H1 (cell line): ENCODE measurements around the gene RNASE4. TPM values are rescaled to one million over a fixed set of nuclear protein-coding genes. Genes with fewer than 3 reads are reported as not detected.

Source experiments
- CTCF ChIA-PET: fragments of 300-600 bp; sonication (Branson Sonifier 250); formaldehyde crosslinking; loops from one replicate; lab custom pipeline; 2021; ENCODE audit not compliant: partially characterized antibody; lab: Charles Lee
- POLR2A ChIA-PET: fragments of 300-600 bp; sonication (Branson Sonifier 250); formaldehyde crosslinking; loops from one replicate; lab custom pipeline; 2021; ENCODE audit warnings: inconsistent platforms; ENCODE audit not compliant: partially characterized antibody; lab: Charles Lee
- DNase-seq, 2 experiments: peaks; one replicate each; pipeline versions ENCODE4 v3.0.0 to v3.0.0-alpha.2; 2010 to 2022; ENCODE audit warnings: low spot score in 2 of 2, low read depth in 1 of 2, mixed read lengths in 1 of 2
- FAIRE-seq: peaks from 2 replicates; lab custom pipeline; 2011; peaks lifted over from hg19 to GRCh38; lab: Jason Lieb, UNC
- H2AFZ ChIP-seq: 2 replicates; pipeline ENCODE4 v1.8.1; 2012; ENCODE audit warnings: low read length, inconsistent platforms
- H2AK5ac ChIP-seq: 2 replicates; pipeline ENCODE4 v1.6.1; 2013; ENCODE audit warnings: low read depth, low read length
- H2BK120ac ChIP-seq: replicated peaks from 2 replicates; pipeline ENCODE3; 2013; ENCODE audit warnings: low read depth, low read length, inconsistent platforms
- H2BK12ac ChIP-seq: 2 replicates; pipeline ENCODE4 v1.6.1; 2013; ENCODE audit warnings: low read depth, low read length
- H2BK15ac ChIP-seq: 2 replicates; pipeline ENCODE4 v1.6.1; 2013; ENCODE audit warnings: low read length
- H2BK20ac ChIP-seq: 2 replicates; pipeline ENCODE4 v1.6.1; 2013; ENCODE audit warnings: low read length
- H2BK5ac ChIP-seq: 2 replicates; pipeline ENCODE4 v1.6.1; 2013; ENCODE audit warnings: low read depth, low read length
- H3K14ac ChIP-seq: 2 replicates; pipeline ENCODE4 v1.6.1; 2013; ENCODE audit warnings: inconsistent platforms; ENCODE audit not compliant: insufficient read length
- H3K18ac ChIP-seq: 2 replicates; pipeline ENCODE4 v1.6.1; 2013; ENCODE audit warnings: low read length; ENCODE audit errors: extremely low read depth
- H3K23ac ChIP-seq: 2 replicates; pipeline ENCODE4 v1.6.1; 2013; ENCODE audit warnings: inconsistent platforms; ENCODE audit not compliant: insufficient read length
- H3K23me2 ChIP-seq: 2 replicates; pipeline ENCODE4 v1.6.1; 2013; ENCODE audit warnings: low read depth, low read length
- H3K27ac ChIP-seq: 2 replicates; pipeline ENCODE4 v1.6.1; 2011; ENCODE audit warnings: low read depth, low read length, inconsistent platforms
- H3K27me3 ChIP-seq, 4 experiments: replicated peaks in 1 of 4; 1 replicate in 1 of 4; 2 replicates in 3 of 4; pipeline versions ENCODE4 v1.6.1 to v1.8.1; 2011 to 2013; ENCODE audit warnings: low read length in 3 of 4, mild to moderate bottlenecking in 3 of 4, inconsistent platforms in 2 of 4, mixed read lengths in 2 of 4, moderate library complexity in 1 of 4; ENCODE audit not compliant: control insufficient read depth in 3 of 4, insufficient read depth in 3 of 4; ENCODE audit errors: extremely low read depth in 1 of 4
- H3K36me3 ChIP-seq, 4 experiments: 2 replicates each; pipeline versions ENCODE4 v1.6.1 to v1.8.1; 2011 to 2013; ENCODE audit warnings: mild to moderate bottlenecking in 4 of 4, low read length in 3 of 4, moderate library complexity in 2 of 4, control low read depth in 1 of 4, inconsistent platforms in 1 of 4; ENCODE audit not compliant: insufficient read depth in 4 of 4, control insufficient read depth in 2 of 4
- H3K4ac ChIP-seq: replicated peaks from 2 replicates; pipeline ENCODE3; 2013; ENCODE audit warnings: low read length, low read depth, mixed read lengths, inconsistent platforms; ENCODE audit not compliant: insufficient read length
- H3K4me1 ChIP-seq, 4 experiments: replicated peaks in 1 of 4; 1 replicate in 1 of 4; 2 replicates in 3 of 4; pipeline versions ENCODE4 v1.6.1 to v1.8.1; 2011 to 2013; ENCODE audit warnings: low read length in 3 of 4, inconsistent platforms in 2 of 4, mixed read lengths in 1 of 4; ENCODE audit not compliant: insufficient read depth in 4 of 4, control insufficient read depth in 3 of 4
- H3K4me2 ChIP-seq, 2 experiments: 2 replicates each; pipeline versions ENCODE4 v1.6.1 to v1.8.1; 2011 to 2013; ENCODE audit warnings: low read depth in 2 of 2, low read length in 2 of 2, control low read depth in 1 of 2, inconsistent platforms in 1 of 2, mild to moderate bottlenecking in 1 of 2; ENCODE audit not compliant: insufficient read depth in 1 of 2
- H3K4me3 ChIP-seq, 4 experiments: fragments of 200-600, 300-600 bp in 1 of 4; sonication (generic), shearing (Covaris generic), sonication (Bioruptor Twin) in 1 of 4; 2 replicates each; pipeline versions ENCODE4 v1.5.1 to v1.8.1; 2011 to 2016; ENCODE audit warnings: low read length in 4 of 4, low read depth in 3 of 4, control low read depth in 2 of 4, inconsistent platforms in 2 of 4, mild to moderate bottlenecking in 2 of 4, mixed read lengths in 1 of 4, moderate library complexity in 1 of 4; ENCODE audit not compliant: insufficient read depth in 2 of 4; ENCODE audit errors: extremely low read depth in 1 of 4
- H3K56ac ChIP-seq: replicated peaks from 2 replicates; pipeline ENCODE3; 2013; ENCODE audit warnings: low read depth, mild to moderate bottlenecking, mixed read lengths, low read length, inconsistent platforms; ENCODE audit not compliant: insufficient read length
- H3K79me1 ChIP-seq: 2 replicates; pipeline ENCODE4 v1.6.1; 2013; ENCODE audit warnings: low read depth, low read length, control low read depth
- H3K79me2 ChIP-seq, 2 experiments: 2 replicates each; pipeline versions ENCODE4 v1.6.1 to v1.8.1; 2012 to 2013; ENCODE audit warnings: low read length in 2 of 2, mild to moderate bottlenecking in 2 of 2, inconsistent platforms in 1 of 2; ENCODE audit not compliant: insufficient read depth in 2 of 2, control insufficient read depth in 1 of 2
- H3K9ac ChIP-seq, 4 experiments: replicated peaks in 1 of 4; 1 replicate in 1 of 4; 2 replicates in 3 of 4; pipeline versions ENCODE4 v1.6.1 to v1.8.1; 2011 to 2013; ENCODE audit warnings: low read depth in 3 of 4, low read length in 3 of 4, control low read depth in 2 of 4, mild to moderate bottlenecking in 2 of 4, moderate library complexity in 2 of 4, inconsistent platforms in 1 of 4; ENCODE audit errors: extremely low read depth in 1 of 4
- H3K9me3 ChIP-seq, 2 experiments: 2 replicates each; pipeline versions ENCODE4 v1.6.1 to v1.8.1; 2012 to 2013; ENCODE audit warnings: mild to moderate bottlenecking in 2 of 2, moderate library complexity in 2 of 2, control low read depth in 1 of 2, inconsistent platforms in 1 of 2, low read depth in 1 of 2, low read length in 1 of 2, mixed read lengths in 1 of 2; ENCODE audit not compliant: insufficient read depth in 2 of 2
- H4K20me1 ChIP-seq, 2 experiments: replicated peaks in 1 of 2; 2 replicates each; pipeline versions ENCODE3 to v1.8.1; 2011 to 2013; ENCODE audit warnings: inconsistent platforms in 2 of 2, low read length in 2 of 2, mild to moderate bottlenecking in 1 of 2; ENCODE audit not compliant: insufficient read depth in 2 of 2, control insufficient read depth in 1 of 2
- H4K5ac ChIP-seq: 2 replicates; pipeline ENCODE4 v1.6.1; 2013; ENCODE audit warnings: low read length, low read depth, mixed read lengths, inconsistent platforms; ENCODE audit not compliant: insufficient read length
- H4K8ac ChIP-seq: 2 replicates; pipeline ENCODE4 v1.8.0; 2013; ENCODE audit warnings: mild to moderate bottlenecking, moderate library complexity, low read length, inconsistent platforms; ENCODE audit not compliant: insufficient read depth; ENCODE audit errors: extremely low read depth
- H4K91ac ChIP-seq: replicated peaks from 2 replicates; pipeline ENCODE3; 2013; ENCODE audit warnings: low read length, mixed read lengths, inconsistent platforms; ENCODE audit not compliant: insufficient read length
- CTBP2 ChIP-seq: IDR thresholded peaks from 2 replicates; pipeline ENCODE4 v1.7.0; 2011; ENCODE audit warnings: borderline replicate concordance, mild to moderate bottlenecking, moderate library complexity, mixed read lengths, low read length; ENCODE audit not compliant: insufficient read depth, insufficient read length
- EZH2 ChIP-seq: fragments of 200-600 bp; sonication (generic); IDR thresholded peaks from 2 replicates; pipeline ENCODE4 v1.7.1; 2012; ENCODE audit warnings: low read depth, mild to moderate bottlenecking, moderate library complexity, low read length, inconsistent platforms; ENCODE audit not compliant: severe bottlenecking
- JUN ChIP-seq: IDR thresholded peaks from 2 replicates; pipeline ENCODE4 v1.6.1; 2011; ENCODE audit warnings: low read depth, mild to moderate bottlenecking, improper control_type of control experiment, low read length
- KDM4A ChIP-seq: IDR thresholded peaks from one replicate; pipeline ENCODE4 v1.7.1; 2012; ENCODE audit warnings: low read depth, mild to moderate bottlenecking, moderate library complexity, low read length, inconsistent platforms; ENCODE audit not compliant: severe bottlenecking
- MAFK ChIP-seq: IDR thresholded peaks from 2 replicates; pipeline ENCODE4 v1.6.1; 2012; ENCODE audit warnings: low read depth, mild to moderate bottlenecking, improper control_type of control experiment, low read length
- NANOG ChIP-seq: IDR thresholded peaks from 2 replicates; pipeline ENCODE4 v1.6.1; 2011; ENCODE audit warnings: low read length, low read depth, mild to moderate bottlenecking, inconsistent platforms; ENCODE audit not compliant: insufficient read depth, poor library complexity, severe bottlenecking
- NRF1 ChIP-seq: IDR thresholded peaks from 2 replicates; pipeline ENCODE4 v1.6.1; 2011; ENCODE audit warnings: mild to moderate bottlenecking, low read depth, low read length, improper control_type of control experiment
- PHF8 ChIP-seq: fragments of 200-600 bp; sonication (generic); conservative IDR thresholded peaks from 2 replicates; pipeline ENCODE4 v1.7.1; 2012; ENCODE audit warnings: low read depth, mild to moderate bottlenecking, inconsistent platforms, low read length, moderate library complexity
- POLR2A ChIP-seq, 2 experiments: IDR thresholded peaks; 1 replicate in 1 of 2; 2 replicates in 1 of 2; pipeline ENCODE4 v1.6.1; 2011; ENCODE audit warnings: low read depth in 2 of 2, low read length in 2 of 2, mild to moderate bottlenecking in 2 of 2; ENCODE audit errors: control extremely low read depth in 1 of 2
- RAD21 ChIP-seq, 2 experiments: IDR thresholded peaks in 1 of 2; conservative IDR thresholded peaks in 1 of 2; 2 replicates each; pipeline ENCODE4 v1.6.1; 2011; ENCODE audit warnings: low read depth in 2 of 2, low read length in 2 of 2, improper control_type of control experiment in 1 of 2, inconsistent platforms in 1 of 2, mild to moderate bottlenecking in 1 of 2, moderate library complexity in 1 of 2
- TEAD4 ChIP-seq: IDR thresholded peaks from 2 replicates; pipeline ENCODE4 v1.6.1; 2012; ENCODE audit warnings: low read depth, low read length, inconsistent platforms, mixed read lengths
- WGBS, 2 experiments: shearing (Covaris generic) in 1 of 2; methylation state at CpG; one replicate each; pipeline versions ENCODE4 v1.1.6 to v1.1.7; 2013 to 2015; ENCODE audit warnings: low lambda C conversion rate in 2 of 2, mixed read lengths in 2 of 2, inconsistent platforms in 1 of 2, low coverage in 1 of 2, missing lambda C conversion rate in 1 of 2; ENCODE audit not compliant: insufficient replicate concordance in 2 of 2, insufficient coverage in 1 of 2, insufficient read length in 1 of 2; ENCODE audit errors: extremely low coverage in 1 of 2, missing lambda C conversion rate in 1 of 2; 5-methylcytosine and 5-hydroxymethylcytosine counted together
- polyA plus RNA-seq, 7 experiments: library from polyadenylated mRNA; depleted of rRNA in 3 of 7; stranded (reverse) in 5 of 7; unstranded in 2 of 7; fragments of >200 nt in 5 of 7; fragments of 200-250 nt in 2 of 7; gene quantifications; 1 replicate in 5 of 7; 2 replicates in 1 of 7; 4 replicates in 1 of 7; pipeline versions ENCODE4 v1.2.1 to v1.2.3, GENCODE V29; 2011 to 2013; ENCODE audit warnings: missing spikeins in 2 of 7, mixed read lengths in 2 of 7
- total RNA-seq: library from RNA; stranded (reverse); fragmentation: NEBNext Ultra II Directional; extraction: Animal tissue kit (Norgen Biotek cat#: 25700); gene quantifications from 2 replicates; pipeline ENCODE4 v1.2.1, GENCODE V29; 2021

RNASE4 gene
- total and polyA plus RNA-seq, 2 of the 8 experiments (the other 6 are each of a cell fraction or from before 2014, with no cell fraction given): 0.61 to 3.5 TPM

GRCh38 chr14:20684662-20685456 is 499 bp downstream of the RNASE4 start:
- Histone ChIP-seq H3K27me3 (no peaks in the 10 kb centered on the region), H3K14ac (no peak overlapping the region), H2BK15ac (no peak overlapping the region; the same call in 1 of the 2 replicates), H3K18ac (no peak overlapping the region), H2BK120ac (no peak overlapping the region), H4K20me1 (no peaks in the 10 kb centered on the region), H3K4me3 (peak overlapping the region; percentile 67 to 99 (median 98)), H3K9ac (peak overlapping the region; percentile 14 to 79 (median 43)), H2BK5ac (peak overlapping the region; percentile 67; the same call in 1 of the 2 replicates), H2AK5ac (no peak overlapping the region), H3K79me1 (no peaks in the 10 kb centered on the region), H3K23me2 (peaks cover 27% of the 10 kb centered on the region), H2AFZ (peak overlapping the region; percentile 97), H2BK20ac (no peak overlapping the region), H3K4ac (no peak overlapping the region), H3K23ac (no peak overlapping the region), H2BK12ac (peak overlapping the region; percentile 1; the same call in 1 of the 2 replicates), H4K8ac (no peak overlapping the region), H4K5ac (no peak overlapping the region), H3K79me2 (no peaks in the 10 kb centered on the region), H3K56ac (no peak overlapping the region), H4K91ac (no peak overlapping the region), H3K4me1 (peaks cover 0 to 6% (median 4%) of the 10 kb centered on the region in 4 experiments; a peak in 5 of 7 replicates), H3K36me3 (no peaks in the 10 kb centered on the region), H3K4me2 (peak overlapping the region; percentile 60 to 82), H3K9me3 (no peaks in the 10 kb centered on the region), H3K27ac (peak overlapping the region; percentile 27; the same call in 1 of the 2 replicates)
- ChIA-PET CTCF (interaction anchor here (0.7 to 16.7 kb wide), 15 partner anchors 9 to 276 kb away, joined by 3 to 282 read pairs (median 4); partner anchors contain the start of gene RNASE1), POLR2A (interaction anchor here (0.6 to 3.2 kb wide), 9 partner anchors 14 to 341 kb away, joined by 3 to 17 read pairs (median 3); partner anchors contain the start of gene PARP2)
- WGBS, 2 experiments: 10% methylated on average over 19 of the region's 22 CpGs; no CpG with 5 or more reads in 1 of the 2 experiments
- FAIRE-seq (no peak), DNase-seq (no peak)
- no peak for TF ChIP-seq EZH2
- no peak for TF ChIP-seq NRF1
- peak; percentile 4 for TF ChIP-seq KDM4A
- no peak for TF ChIP-seq MAFK
- TF ChIP-seq JUN: no peak
- TF ChIP-seq NANOG: no peak
- TF ChIP-seq RAD21 (IDR thresholded peaks at IDR 0.05 in 1 of 2, conservative IDR thresholded peaks at IDR 0.05 in 1 of 2; ENCODE audit: low read depth in 2 of 2, low read length in 2 of 2): no peak
- TF ChIP-seq TEAD4: no peak
- TF ChIP-seq PHF8: no peak; the same call in 1 of the 2 replicates
- no peak for TF ChIP-seq CTBP2
- TF ChIP-seq POLR2A (IDR thresholded peaks at IDR 0.05; ENCODE audit: control extremely low read depth in 1 of 2, low read depth in 2 of 2, low read length in 2 of 2): 0 out of 3 replicates have a peak, but pooled peaks of 1 of the 2 experiments have one; percentile 11
